ENCODE results near the gene SPOPL. TPM values are rescaled to one million over a fixed set of nuclear protein-coding genes. Genes with fewer than 3 reads are reported as not detected.
A peak's percentile ranks its signal among the peaks of the same experiment; 100 is the strongest.

Gene SPOPL
- total and polyA plus RNA-seq, 9 of the 15 experiments (the other 6 are each of a cell fraction or from before 2014, with no cell fraction given), result 0.53 to 6.1 (median 4.1) TPM

- TF ChIP-seq HMBOX1 (IDR thresholded peaks at IDR 0.05) (no peak), LEF1 (IDR thresholded peaks at IDR 0.05) (no peak), PHF20 (IDR thresholded peaks at IDR 0.05; ENCODE audit: partially characterized antibody) (peak; percentile 74), CREB3L1 (IDR thresholded peaks at IDR 0.05; ENCODE audit: borderline replicate concordance, low read depth) (peak; percentile 62; the same call in 1 of the 2 replicates)
Measured at GRCh38 chr2:138501425-138502254, at the start of gene SPOPL (continued).

GRCh38 chr2:138452324-138452723 lies 49.2 kb upstream of the SPOPL start:
- ATAC-seq, result no peak
- in situ Hi-C loops (cut with MboI) (no loop called here), intact Hi-C loops (cut with micrococcal nuclease) (no loop called here)
- CTCF ChIA-PET (ENCODE audit: low intra/inter-chr PET ratio), result no interaction called here
- WGBS (ENCODE audit: insufficient coverage, low coverage, missing lambda C conversion rate), result 31% methylated on average over 1 of the region's 1 CpG
- Histone ChIP-seq H3K9me1 (ENCODE audit: control insufficient read depth, insufficient read depth, low read length) (no peaks in the 10 kb centered on the region), H3K27me3 (ENCODE audit: control insufficient read depth in 2 of 2, insufficient read depth in 2 of 2, low read length in 2 of 2) (no peaks in the 10 kb centered on the region), H3K9ac (ENCODE audit: insufficient read depth in 1 of 2, low read depth in 2 of 2, low read length in 2 of 2) (no peak overlapping the region), H3K9me3 (replicated peaks; ENCODE audit: control insufficient read depth, insufficient read depth, low read depth, low read length) (no peaks in the 10 kb centered on the region), H3K79me2 (ENCODE audit: control insufficient read depth, insufficient read depth, low read length) (no peaks in the 10 kb centered on the region), H3K4me1 (replicated peaks in 1 of 2; ENCODE audit: control insufficient read depth in 2 of 2, insufficient read depth in 2 of 2, low read length in 2 of 2) (peaks cover 0 to 8% of the 10 kb centered on the region in 2 experiments; a peak in 3 of 5 replicates), H3K36me3 (ENCODE audit: control insufficient read depth, insufficient read depth, low read length) (no peaks in the 10 kb centered on the region), H3K4me3 (no peak overlapping the region), H3K27ac (ENCODE audit: extremely low read depth, low read depth, low read length) (no peak overlapping the region), H3K4me2 (ENCODE audit: insufficient read depth, low read length) (no peak overlapping the region), H4K20me1 (replicated peaks; ENCODE audit: control insufficient read depth, insufficient read depth, low read length) (no peaks in the 10 kb centered on the region), H2AFZ (ENCODE audit: low read depth, low read length) (no peak overlapping the region)
- BruUV-seq (replicated peaks), result no TSS peak
- no peak for DNase-seq (ENCODE audit: extremely low read depth in 1 of 4, low spot score in 3 of 4)
- POLR2A ChIA-PET, result no interaction called here
- no peak for TF ChIP-seq ZNF133 (CRISPR knock-in tag; IDR thresholded peaks at IDR 0.05)
- TF ChIP-seq E2F5 (CRISPR knock-in tag; IDR thresholded peaks at IDR 0.05), result no peak
- TF ChIP-seq HMG20A (CRISPR knock-in tag; conservative IDR thresholded peaks at IDR 0.05), result no peak
- no peak for TF ChIP-seq ZNF778 (CRISPR knock-in tag; IDR thresholded peaks at IDR 0.05)
- TF ChIP-seq RAD21 (CRISPR knock-in tag; conservative IDR thresholded peaks at IDR 0.05 in 1 of 2, IDR thresholded peaks at IDR 0.05 in 1 of 2), result no peak
- TF ChIP-seq ATF7 (IDR thresholded peaks at IDR 0.05), result no peak
- no peak for TF ChIP-seq DLX4 (CRISPR knock-in tag; IDR thresholded peaks at IDR 0.05)
- TF ChIP-seq MAFG (tag; conservative IDR thresholded peaks at IDR 0.05), result no peak
- no peak for TF ChIP-seq BMI1 (IDR thresholded peaks at IDR 0.05; ENCODE audit: low read length)
- no peak for FAIRE-seq
